Activated naive CD4-positive, alpha-beta T cell treated with anti-CD3 and anti-CD28 coated beads, Interleukin-2, amount 50 U/mL, for 72 hours (primary cell): ENCODE measurements around the gene EML6. TPM values are rescaled to one million over a fixed set of nuclear protein-coding genes. Genes with fewer than 3 reads are reported as not detected.

ENCODE experiments used
- ATAC-seq, 2 donors: fragments of 150-1000 bp; cut with Tn5 transposase; 2 replicates each; pipeline ENCODE4 v1.10.0; 2021; ENCODE audit warnings: mild to moderate bottlenecking in 2 of 2, moderate library complexity in 2 of 2
- DNase-seq, 2 donors: peaks; one replicate each; pipeline ENCODE4 v3.0.0; 2021 to 2022; ENCODE audit warnings: low spot score in 2 of 2
- H3K27ac Mint-ChIP-seq, 2 donors: one replicate each; pipeline ENCODE4 v1.8.0; 2022; ENCODE audit warnings: mild to moderate bottlenecking in 2 of 2, mixed read lengths in 2 of 2
- H3K36me3 Mint-ChIP-seq, 2 donors: one replicate each; pipeline ENCODE4 v1.8.0; 2022; ENCODE audit warnings: mixed read lengths in 2 of 2
- H3K9me3 Mint-ChIP-seq, 2 donors: one replicate each; pipeline ENCODE4 v1.8.0; 2022; ENCODE audit warnings: mixed read lengths in 2 of 2
- total RNA-seq, 2 donors: library from RNA; stranded (reverse); gene quantifications; one replicate each; pipeline ENCODE4 v1.2.3, GENCODE V29; 2022

EML6 gene
- total RNA-seq, 2 donors from 2014 or later = 0.30 to 2.4 TPM

GRCh38 chr2:55010915-55011314 lies 287.5 kb downstream of the EML6 start:
- no peak for DNase-seq
- H3K36me3 Mint-ChIP-seq = no peaks in the 10 kb centered on the region
- H3K9me3 Mint-ChIP-seq = no peaks in the 10 kb centered on the region
- no peak overlapping the region for H3K27ac Mint-ChIP-seq
- ATAC-seq = no peak

- Mint-ChIP-seq H3K9me3 (no peaks in the 10 kb centered on the region), H3K36me3 (no peaks in the 10 kb centered on the region), H3K27ac (no peak overlapping the region)
- DNase-seq (no peak), ATAC-seq (no peak)
Observed at GRCh38 chr2:55011831-55012671, 288.6 kb downstream of the EML6 start.

- H3K36me3 Mint-ChIP-seq = no peaks in the 10 kb centered on the region
- H3K9me3 Mint-ChIP-seq = no peaks in the 10 kb centered on the region
- no peak overlapping the region for H3K27ac Mint-ChIP-seq
- DNase-seq (no peak), ATAC-seq (no peak)
Observed at GRCh38 chr2:55012672-55013484, 289.4 kb downstream of the EML6 start.

DNA sequence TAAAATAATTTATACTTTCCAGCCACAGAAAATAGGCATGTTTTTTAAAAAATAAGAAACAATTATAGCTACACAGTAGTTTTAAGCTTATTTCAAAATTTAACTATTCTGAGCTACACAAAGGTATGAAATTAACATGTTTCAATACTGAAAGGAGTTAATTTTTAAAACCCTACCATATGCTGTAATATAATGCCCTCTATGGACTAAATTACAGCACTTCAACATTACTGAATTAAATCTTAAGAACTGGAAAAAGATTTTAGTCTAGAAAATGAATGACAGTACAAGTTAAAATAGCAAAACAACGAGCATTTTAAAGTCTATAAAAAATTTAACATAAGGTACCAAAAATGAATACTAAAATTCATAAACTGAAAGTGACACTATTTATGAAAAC lies 290.5 kb downstream of the EML6 start:
- no peak for DNase-seq
- Mint-ChIP-seq H3K9me3 (no peaks in the 10 kb centered on the region), H3K27ac (no peak overlapping the region), H3K36me3 (peaks cover 0 to under 1% of the 10 kb centered on the region in 2 donors)
- ATAC-seq = no peak

GRCh38 chr2:55014962-55015939 lies 291.8 kb downstream of the EML6 start:
- no peak for DNase-seq
- Mint-ChIP-seq H3K36me3 (peaks cover 0 to 13% of the 10 kb centered on the region in 2 donors), H3K27ac (peak overlapping the region in 1 of 2 donors; percentile 2), H3K9me3 (no peaks in the 10 kb centered on the region)
- no peak for ATAC-seq

GRCh38 chr2:55017428-55017827 lies 294.0 kb downstream of the EML6 start:
- H3K27ac Mint-ChIP-seq = no peak overlapping the region
- peaks cover 0 to 17% of the 10 kb centered on the region in 2 donors for H3K36me3 Mint-ChIP-seq
- DNase-seq (no peak), ATAC-seq (no peak)
- no peaks in the 10 kb centered on the region for H3K9me3 Mint-ChIP-seq

DNA sequence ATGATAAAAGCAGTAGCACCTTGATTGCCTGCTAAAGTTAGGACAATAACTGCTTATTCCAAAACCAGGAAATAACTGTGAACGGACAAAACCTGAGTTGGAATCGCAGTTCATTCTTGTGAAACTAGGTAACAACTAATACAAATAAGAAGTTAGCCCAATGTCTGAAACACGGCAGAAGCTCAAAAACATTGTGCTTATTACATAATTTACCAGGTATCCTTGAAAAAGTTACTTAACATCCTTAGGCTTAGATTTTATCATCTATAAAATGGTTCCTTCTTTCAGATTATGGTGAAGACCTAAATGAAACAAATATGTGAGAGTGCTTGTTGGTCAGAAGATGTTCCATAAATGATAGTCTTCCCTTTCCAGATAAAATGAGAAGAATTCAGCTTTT lies 294.4 kb downstream of the EML6 start:
- H3K27ac Mint-ChIP-seq = no peak overlapping the region
- no peak for DNase-seq
- H3K36me3 Mint-ChIP-seq = peaks cover 0 to 17% of the 10 kb centered on the region in 2 donors
- ATAC-seq = no peak
- no peaks in the 10 kb centered on the region for H3K9me3 Mint-ChIP-seq

- no peak for DNase-seq
- ATAC-seq = no peak
- H3K27ac Mint-ChIP-seq = no peak overlapping the region
- H3K9me3 Mint-ChIP-seq = no peaks in the 10 kb centered on the region
- H3K36me3 Mint-ChIP-seq = peaks cover 0 to 17% of the 10 kb centered on the region in 2 donors
Observed at GRCh38 chr2:55018619-55019018, 295.2 kb downstream of the EML6 start.

DNA sequence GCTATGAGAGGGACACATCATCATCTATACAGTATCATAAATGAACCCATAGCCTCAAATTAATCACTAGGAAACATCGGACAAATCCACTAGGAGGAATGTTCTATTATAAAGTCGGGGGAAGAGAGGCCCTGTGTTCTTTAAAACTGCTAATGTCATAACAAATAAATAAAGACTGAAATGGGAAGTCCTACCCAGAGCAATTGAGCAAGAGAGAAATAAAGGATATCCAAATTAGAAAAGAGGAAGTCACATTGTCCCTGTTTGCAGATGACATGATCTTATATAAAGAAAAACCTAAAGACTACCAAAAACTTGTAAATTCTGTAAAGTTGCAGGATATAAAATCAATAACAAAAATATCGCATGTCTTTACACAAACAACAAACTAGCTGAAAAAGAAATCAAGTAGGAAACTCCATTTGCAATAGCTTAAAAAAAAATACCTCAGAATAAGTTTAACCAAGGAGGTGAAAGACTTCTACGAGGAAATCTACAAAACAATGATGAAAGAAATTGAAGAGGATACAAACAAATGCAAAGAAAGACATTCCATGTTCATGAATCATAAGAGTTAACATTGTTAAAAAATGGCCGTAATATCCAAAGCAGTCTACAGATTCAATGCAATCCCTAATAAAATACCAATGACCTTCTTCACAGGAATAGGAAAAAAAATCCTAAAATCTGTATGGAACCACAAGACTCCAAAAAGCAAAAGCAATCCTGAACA lies 296.2 kb downstream of the EML6 start:
- no peak for ATAC-seq

More for the DNA sequence above, 296.2 kb downstream of the EML6 start:
- no peak for DNase-seq
- H3K27ac Mint-ChIP-seq = no peak overlapping the region
- no peaks in the 10 kb centered on the region for H3K9me3 Mint-ChIP-seq
- peaks cover 0 to 17% of the 10 kb centered on the region in 2 donors for H3K36me3 Mint-ChIP-seq
